Smooth muscle cell (in vitro differentiated cells): ENCODE data around the gene PPP2R5C. TPM values are rescaled to one million over a fixed set of nuclear protein-coding genes. Genes with fewer than 3 reads are reported as not detected.

Experiments used
- DNase-seq: peaks from one replicate; lab custom pipeline; 2025; ENCODE audit not compliant: unreplicated experiment; lab: John Stamatoyannopoulos, UW
- H2AFZ ChIP-seq: fragments of 200-600 bp; sonication (generic); 2 replicates; pipeline ENCODE4 v1.6.0; 2016; ENCODE audit warnings: antibody characterized with exemption, low read depth, mild to moderate bottlenecking
- H3F3A ChIP-seq: fragments of 200-600 bp; sonication (generic); 2 replicates; pipeline ENCODE4 v1.6.0; 2017; ENCODE audit warnings: antibody characterized with exemption, low read depth
- H3K27ac ChIP-seq: fragments of 200-600 bp; sonication (generic); 2 replicates; pipeline ENCODE4 v1.5.1; 2016; ENCODE audit warnings: low read depth, mild to moderate bottlenecking
- H3K27me3 ChIP-seq: fragments of 200-600 bp; sonication (generic); 2 replicates; pipeline ENCODE4 v1.6.1; 2016; ENCODE audit warnings: low read depth, mild to moderate bottlenecking
- H3K36me3 ChIP-seq: fragments of 200-600 bp; sonication (generic); 2 replicates; pipeline ENCODE4 v1.5.1; 2016; ENCODE audit warnings: low read depth
- H3K4me1 ChIP-seq: fragments of 200-600 bp; sonication (generic); 2 replicates; pipeline ENCODE4 v1.5.1; 2016; ENCODE audit warnings: low read depth
- H3K4me2 ChIP-seq: fragments of 200-600 bp; sonication (generic); 2 replicates; pipeline ENCODE4 v1.6.0; 2016; ENCODE audit warnings: mild to moderate bottlenecking
- H3K4me3 ChIP-seq: fragments of 200-600 bp; sonication (generic); 2 replicates; pipeline ENCODE4 v1.5.1; 2016; ENCODE audit warnings: mild to moderate bottlenecking
- H3K79me2 ChIP-seq: fragments of 200-600 bp; sonication (generic); 2 replicates; pipeline ENCODE4 v1.6.0; 2016; ENCODE audit warnings: low read depth, mild to moderate bottlenecking
- H3K9ac ChIP-seq: fragments of 200-600 bp; sonication (generic); 2 replicates; pipeline ENCODE4 v1.6.0; 2016; ENCODE audit warnings: low read depth
- H3K9me3 ChIP-seq: fragments of 200-600 bp; sonication (generic); replicated peaks from 2 replicates; pipeline ENCODE4 v1.5.1; 2016; ENCODE audit warnings: low read depth
- H4K20me1 ChIP-seq: fragments of 200-600 bp; sonication (generic); 2 replicates; pipeline ENCODE4 v1.6.0; 2016; ENCODE audit warnings: low read depth
- CTCF ChIP-seq: fragments of 200-600 bp; sonication (generic); IDR thresholded peaks from 2 replicates; pipeline ENCODE4 v1.5.1; 2017; ENCODE audit warnings: borderline replicate concordance, mild to moderate bottlenecking, antibody characterized with exemption; ENCODE audit not compliant: insufficient read depth, poor library complexity, severe bottlenecking
- WGBS: methylation state at CpG from one replicate; pipeline ENCODE4 v1.1.7; 2016; ENCODE audit warnings: low lambda C conversion rate; 5-methylcytosine and 5-hydroxymethylcytosine counted together
- polyA plus RNA-seq: library from polyadenylated mRNA; unstranded; fragments of >200 nt; fragmentation: Nextera tagmentation; extraction: Ambion mirVana; gene quantifications from 2 replicates; pipeline ENCODE4 v1.2.1, GENCODE V29; 2016
- total RNA-seq: library from RNA; depleted of rRNA; stranded (reverse); fragments of >200 nt; gene quantifications from 2 replicates; pipeline ENCODE4 v1.2.3, GENCODE V29; 2014

Gene PPP2R5C
- total and polyA plus RNA-seq, 2 experiments from 2014 or later, result 63.6 to 92.7 TPM

- Histone ChIP-seq H2AFZ (no peak overlapping the region), H3K4me3 (no peak overlapping the region), H4K20me1 (peaks cover 34% of the 10 kb centered on the region), H3K4me1 (peaks cover 4% of the 10 kb centered on the region), H3F3A (no peaks in the 10 kb centered on the region), H3K4me2 (no peak overlapping the region), H3K9ac (no peak overlapping the region), H3K9me3 (no peaks in the 10 kb centered on the region), H3K27ac (no peak overlapping the region), H3K79me2 (no peaks in the 10 kb centered on the region), H3K27me3 (peaks cover 21% of the 10 kb centered on the region), H3K36me3 (no peaks in the 10 kb centered on the region)
- no peak for TF ChIP-seq CTCF
- 86% methylated on average over 6 of the region's 6 CpGs for WGBS
- no peak for DNase-seq
Measured at GRCh38 chr14:101784631-101785030, 23.1 kb downstream of the PPP2R5C start.

GRCh38 chr14:101788016-101788635 is 26.6 kb downstream of the PPP2R5C start:
- WGBS, result 95% methylated on average over 13 of the region's 13 CpGs
- Histone ChIP-seq H3K36me3 (no peaks in the 10 kb centered on the region), H3K9me3 (no peaks in the 10 kb centered on the region), H3K4me3 (no peak overlapping the region), H3K9ac (no peak overlapping the region), H3F3A (no peaks in the 10 kb centered on the region), H3K27me3 (no peaks in the 10 kb centered on the region), H2AFZ (no peak overlapping the region), H3K4me2 (no peak overlapping the region), H3K27ac (no peak overlapping the region), H3K79me2 (no peaks in the 10 kb centered on the region), H3K4me1 (no peaks in the 10 kb centered on the region), H4K20me1 (peaks cover 22% of the 10 kb centered on the region)
- no peak for DNase-seq
- no peak for TF ChIP-seq CTCF

- Histone ChIP-seq H3K4me3 (no peak overlapping the region), H3F3A (no peaks in the 10 kb centered on the region), H4K20me1 (peaks cover 17% of the 10 kb centered on the region), H3K79me2 (no peaks in the 10 kb centered on the region), H3K4me2 (no peak overlapping the region), H3K27ac (no peak overlapping the region), H3K9me3 (no peaks in the 10 kb centered on the region), H3K27me3 (no peaks in the 10 kb centered on the region), H3K9ac (no peak overlapping the region), H3K36me3 (no peaks in the 10 kb centered on the region), H2AFZ (no peak overlapping the region), H3K4me1 (no peaks in the 10 kb centered on the region)
- TF ChIP-seq CTCF, result no peak
- no peak for DNase-seq
- 92% methylated on average over 6 of the region's 6 CpGs for WGBS
Measured at GRCh38 chr14:101789222-101789621, 27.7 kb downstream of the PPP2R5C start.

GRCh38 chr14:101790232-101790631 is 28.7 kb downstream of the PPP2R5C start:
- Histone ChIP-seq H3K36me3 (no peaks in the 10 kb centered on the region), H3K27ac (no peak overlapping the region), H3K9me3 (no peaks in the 10 kb centered on the region), H3F3A (no peaks in the 10 kb centered on the region), H4K20me1 (peaks cover 14% of the 10 kb centered on the region), H3K9ac (no peak overlapping the region), H2AFZ (no peak overlapping the region), H3K4me3 (no peak overlapping the region), H3K4me1 (no peaks in the 10 kb centered on the region), H3K4me2 (no peak overlapping the region), H3K27me3 (no peaks in the 10 kb centered on the region), H3K79me2 (no peaks in the 10 kb centered on the region)
- TF ChIP-seq CTCF, result no peak
- 95% methylated on average over 7 of the region's 7 CpGs for WGBS
- DNase-seq, result no peak
